Ovary (tissue), 3 donors: Measurements from ENCODE around the gene REELD1.

Source experiments
- POLR2A ChIP-seq: fragments of 450-650 bp; IDR thresholded peaks from one replicate; pipeline ENCODE4 v1.6.1; 2017; ENCODE audit warnings: antibody characterized with exemption, mild to moderate bottlenecking, moderate library complexity
- TF ChIP-seq, protein P1 (sequence below), 3 donors: fragments of 450-650 bp in 2 of 3; fragments of 200-600 bp in 1 of 3; IDR thresholded peaks; one replicate each; pipeline versions ENCODE4 v1.5.1 to v1.8.0; 2016 to 2022; ENCODE audit warnings: antibody characterized with exemption in 3 of 3, mild to moderate bottlenecking in 1 of 3
- donor health status: DM: no; HTN: no; CAD: no.

DNA sequence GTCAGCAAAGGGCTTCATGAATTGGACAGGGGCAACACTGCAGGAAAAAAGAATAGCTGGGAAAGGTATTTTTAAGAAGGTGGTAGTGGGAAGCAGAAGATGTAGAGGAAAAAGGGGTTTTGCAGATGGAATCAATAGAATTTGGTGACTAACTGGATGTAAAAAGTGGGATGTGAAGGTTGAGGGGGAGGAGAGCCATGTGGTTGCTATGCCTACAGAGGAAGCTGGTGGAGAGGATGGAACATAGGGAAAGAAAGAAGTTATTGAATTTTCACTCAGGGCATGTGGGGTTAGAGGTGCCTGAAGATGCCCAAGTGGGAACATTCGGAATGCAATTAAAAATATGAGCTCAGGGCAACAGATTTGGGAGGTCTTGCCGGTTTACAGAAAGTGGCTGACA is 33.0 kb downstream of the REELD1 start:
- TF ChIP-seq, protein P1, sequence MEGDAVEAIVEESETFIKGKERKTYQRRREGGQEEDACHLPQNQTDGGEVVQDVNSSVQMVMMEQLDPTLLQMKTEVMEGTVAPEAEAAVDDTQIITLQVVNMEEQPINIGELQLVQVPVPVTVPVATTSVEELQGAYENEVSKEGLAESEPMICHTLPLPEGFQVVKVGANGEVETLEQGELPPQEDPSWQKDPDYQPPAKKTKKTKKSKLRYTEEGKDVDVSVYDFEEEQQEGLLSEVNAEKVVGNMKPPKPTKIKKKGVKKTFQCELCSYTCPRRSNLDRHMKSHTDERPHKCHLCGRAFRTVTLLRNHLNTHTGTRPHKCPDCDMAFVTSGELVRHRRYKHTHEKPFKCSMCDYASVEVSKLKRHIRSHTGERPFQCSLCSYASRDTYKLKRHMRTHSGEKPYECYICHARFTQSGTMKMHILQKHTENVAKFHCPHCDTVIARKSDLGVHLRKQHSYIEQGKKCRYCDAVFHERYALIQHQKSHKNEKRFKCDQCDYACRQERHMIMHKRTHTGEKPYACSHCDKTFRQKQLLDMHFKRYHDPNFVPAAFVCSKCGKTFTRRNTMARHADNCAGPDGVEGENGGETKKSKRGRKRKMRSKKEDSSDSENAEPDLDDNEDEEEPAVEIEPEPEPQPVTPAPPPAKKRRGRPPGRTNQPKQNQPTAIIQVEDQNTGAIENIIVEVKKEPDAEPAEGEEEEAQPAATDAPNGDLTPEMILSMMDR (IDR thresholded peaks at IDR 0.05), result no peak
- TF ChIP-seq POLR2A, result no peak
